K562 (cell line): ENCODE measurements around the gene NACAD.

Experiments used
- EZH2 ChIP-seq: IDR thresholded peaks from 2 replicates; pipeline ENCODE4 v1.6.1; 2012; ENCODE audit warnings: low read depth, mild to moderate bottlenecking, inconsistent platforms, low read length, borderline replicate concordance
- HDAC2 ChIP-seq: fragments of 450-650 bp; IDR thresholded peaks from 2 replicates; pipeline ENCODE4 v1.6.1; 2016; ENCODE audit warnings: mild to moderate bottlenecking
- JUNB ChIP-seq: fragments of 450-650 bp; formaldehyde crosslinking; conservative IDR thresholded peaks from 2 replicates; pipeline ENCODE4 v1.4.0; 2020; ENCODE audit warnings: mild to moderate bottlenecking
- KLF16 ChIP-seq: IDR thresholded peaks from 2 replicates; pipeline ENCODE4 v1.6.1; 2016; ENCODE audit warnings: antibody characterized with exemption
- POLR2A ChIP-seq: fragments of 450-650 bp; conservative IDR thresholded peaks from 2 replicates; pipeline ENCODE4 v1.6.1; 2016
- ZNF12 ChIP-seq: sonication (generic); formaldehyde crosslinking; IDR thresholded peaks from 2 replicates; pipeline ENCODE4 v1.4.0; 2020; ENCODE audit warnings: mild to moderate bottlenecking, missing genetic modification reagents
- ZNF282 ChIP-seq: sonication (generic); formaldehyde crosslinking; IDR thresholded peaks from 2 replicates; pipeline ENCODE4 v1.8.1; 2023; ENCODE audit warnings: missing genetic modification reagents
- TF ChIP-seq, protein P1 (sequence below): fragments of 250-450 bp; sonication (Bioruptor Pico); IDR thresholded peaks from 2 replicates; pipeline ENCODE4 v1.5.0; 2021; ENCODE audit warnings: mild to moderate bottlenecking, borderline replicate concordance
- TF ChIP-seq, protein P2 (sequence below), 3 experiments: IDR thresholded peaks in 2 of 3; conservative IDR thresholded peaks in 1 of 3; 2 replicates each; pipeline ENCODE4 v1.5.1; 2011 to 2012; ENCODE audit warnings: low read length in 3 of 3, mild to moderate bottlenecking in 3 of 3, control low read depth in 2 of 3, improper control_type of control experiment in 1 of 3, inconsistent platforms in 1 of 3, low read depth in 1 of 3, mixed read lengths in 1 of 3, moderate library complexity in 1 of 3; ENCODE audit not compliant: insufficient read depth in 2 of 3

DNA sequence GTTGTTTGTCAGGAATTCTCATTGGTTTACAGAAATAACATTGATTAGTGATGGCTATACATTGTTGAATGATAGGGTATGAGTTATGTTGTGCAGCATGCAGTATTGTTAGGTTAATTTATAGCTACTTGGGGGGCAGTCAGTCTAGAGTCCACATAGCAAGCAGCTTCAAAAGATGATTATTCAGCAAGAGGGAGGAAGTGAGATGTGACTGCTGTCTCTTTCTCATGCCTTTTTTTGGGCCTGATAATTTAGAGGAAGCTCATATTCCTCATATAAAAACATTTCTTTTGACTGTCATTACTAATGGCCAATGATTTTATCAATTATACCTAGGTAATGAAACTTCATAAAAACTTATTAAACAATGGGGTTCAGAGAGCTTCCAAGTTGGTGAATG, 26.2 kb upstream of the NACAD start:
- TF ChIP-seq, protein P1, sequence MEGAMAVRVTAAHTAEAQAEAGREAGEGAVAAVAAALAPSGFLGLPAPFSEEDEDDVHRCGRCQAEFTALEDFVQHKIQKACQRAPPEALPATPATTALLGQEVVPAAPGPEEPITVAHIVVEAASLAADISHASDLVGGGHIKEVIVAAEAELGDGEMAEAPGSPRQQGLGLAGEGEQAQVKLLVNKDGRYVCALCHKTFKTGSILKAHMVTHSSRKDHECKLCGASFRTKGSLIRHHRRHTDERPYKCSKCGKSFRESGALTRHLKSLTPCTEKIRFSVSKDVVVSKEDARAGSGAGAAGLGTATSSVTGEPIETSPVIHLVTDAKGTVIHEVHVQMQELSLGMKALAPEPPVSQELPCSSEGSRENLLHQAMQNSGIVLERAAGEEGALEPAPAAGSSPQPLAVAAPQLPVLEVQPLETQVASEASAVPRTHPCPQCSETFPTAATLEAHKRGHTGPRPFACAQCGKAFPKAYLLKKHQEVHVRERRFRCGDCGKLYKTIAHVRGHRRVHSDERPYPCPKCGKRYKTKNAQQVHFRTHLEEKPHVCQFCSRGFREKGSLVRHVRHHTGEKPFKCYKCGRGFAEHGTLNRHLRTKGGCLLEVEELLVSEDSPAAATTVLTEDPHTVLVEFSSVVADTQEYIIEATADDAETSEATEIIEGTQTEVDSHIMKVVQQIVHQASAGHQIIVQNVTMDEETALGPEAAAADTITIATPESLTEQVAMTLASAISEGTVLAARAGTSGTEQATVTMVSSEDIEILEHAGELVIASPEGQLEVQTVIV (CRISPR knock-in tag), result no peak
- TF ChIP-seq HDAC2, result no peak
- TF ChIP-seq EZH2, result no peak
- no peak for TF ChIP-seq KLF16
- TF ChIP-seq JUNB, result no peak
- no peak for TF ChIP-seq ZNF12
- TF ChIP-seq ZNF282 (CRISPR knock-in tag), result no peak
- TF ChIP-seq, protein P2, sequence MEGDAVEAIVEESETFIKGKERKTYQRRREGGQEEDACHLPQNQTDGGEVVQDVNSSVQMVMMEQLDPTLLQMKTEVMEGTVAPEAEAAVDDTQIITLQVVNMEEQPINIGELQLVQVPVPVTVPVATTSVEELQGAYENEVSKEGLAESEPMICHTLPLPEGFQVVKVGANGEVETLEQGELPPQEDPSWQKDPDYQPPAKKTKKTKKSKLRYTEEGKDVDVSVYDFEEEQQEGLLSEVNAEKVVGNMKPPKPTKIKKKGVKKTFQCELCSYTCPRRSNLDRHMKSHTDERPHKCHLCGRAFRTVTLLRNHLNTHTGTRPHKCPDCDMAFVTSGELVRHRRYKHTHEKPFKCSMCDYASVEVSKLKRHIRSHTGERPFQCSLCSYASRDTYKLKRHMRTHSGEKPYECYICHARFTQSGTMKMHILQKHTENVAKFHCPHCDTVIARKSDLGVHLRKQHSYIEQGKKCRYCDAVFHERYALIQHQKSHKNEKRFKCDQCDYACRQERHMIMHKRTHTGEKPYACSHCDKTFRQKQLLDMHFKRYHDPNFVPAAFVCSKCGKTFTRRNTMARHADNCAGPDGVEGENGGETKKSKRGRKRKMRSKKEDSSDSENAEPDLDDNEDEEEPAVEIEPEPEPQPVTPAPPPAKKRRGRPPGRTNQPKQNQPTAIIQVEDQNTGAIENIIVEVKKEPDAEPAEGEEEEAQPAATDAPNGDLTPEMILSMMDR (IDR thresholded peaks at IDR 0.05 in 2 of 3, conservative IDR thresholded peaks at IDR 0.05 in 1 of 3; ENCODE audit: insufficient read depth in 2 of 3, low read depth in 1 of 3, low read length in 3 of 3), result no peak
- no peak for TF ChIP-seq POLR2A
